GM21515 (cell line): ENCODE data around the gene SORBS2.

Source experiments
- ATAC-seq: cut with Tn5 transposase; IDR thresholded peaks from one replicate; pipeline ENCODE4 v1.9.1; 2021; ENCODE audit not compliant: unreplicated experiment

Gene SORBS2

DNA sequence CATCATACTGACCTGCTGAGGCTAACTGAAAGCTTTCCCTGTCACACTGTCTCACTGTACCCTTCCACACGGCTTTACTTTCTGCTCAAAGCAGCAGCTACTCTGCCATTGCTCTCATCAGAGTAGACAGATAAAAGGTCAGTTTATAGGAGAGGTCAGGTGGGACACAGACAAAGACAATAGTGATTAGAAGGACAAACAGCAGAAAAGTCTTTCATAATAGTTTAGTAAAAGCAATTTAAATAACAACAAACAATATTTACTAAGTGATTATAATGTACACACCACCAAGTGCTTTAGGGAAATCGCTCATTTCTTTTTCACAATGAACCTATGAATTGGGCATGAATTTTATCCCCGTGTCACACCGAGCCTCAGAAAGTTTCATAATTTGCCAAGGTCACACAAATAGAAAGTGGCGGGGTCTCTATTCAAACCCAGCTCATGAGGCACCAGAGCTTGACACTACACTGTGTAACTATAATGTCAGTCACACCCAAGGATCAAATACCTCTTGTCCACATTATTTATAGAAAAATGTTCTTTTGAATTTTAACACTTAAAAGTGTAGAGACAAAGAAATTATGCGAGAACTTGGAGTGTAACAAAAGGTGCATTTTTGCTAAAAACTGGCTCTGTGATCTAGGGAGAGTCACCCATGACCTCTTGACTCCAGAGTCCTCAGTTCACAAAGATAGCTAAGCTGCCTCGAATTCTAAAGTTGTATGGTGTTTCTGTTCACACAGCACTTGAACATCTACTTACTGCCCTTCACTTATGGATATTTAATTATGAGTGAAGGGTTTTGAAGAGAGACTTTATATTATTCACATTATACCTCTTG is 24.5 kb upstream of the SORBS2 start:
- no peak for ATAC-seq

DNA sequence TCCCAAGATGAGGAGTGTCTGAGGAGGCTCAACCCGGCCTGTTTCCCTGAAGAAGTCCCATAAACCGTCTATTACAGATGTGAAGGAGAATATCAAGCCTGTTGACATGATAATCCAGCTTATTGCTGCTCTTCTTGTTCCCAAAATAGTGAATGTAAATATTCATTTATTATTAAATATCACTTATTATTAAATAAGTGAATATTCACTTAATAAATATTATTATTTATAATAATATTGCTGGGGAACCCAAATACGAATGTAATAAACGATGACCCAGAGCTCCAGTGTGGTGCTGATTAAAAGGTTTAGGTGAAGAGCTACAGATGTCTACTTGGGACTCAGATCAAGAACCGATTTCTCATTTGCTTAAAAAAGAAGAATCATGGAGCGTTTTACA is 23.8 kb upstream of the SORBS2 start:
- ATAC-seq = no peak

GRCh38 chr4:185835336-185835735 is 23.3 kb upstream of the SORBS2 start:
- ATAC-seq = no peak

DNA sequence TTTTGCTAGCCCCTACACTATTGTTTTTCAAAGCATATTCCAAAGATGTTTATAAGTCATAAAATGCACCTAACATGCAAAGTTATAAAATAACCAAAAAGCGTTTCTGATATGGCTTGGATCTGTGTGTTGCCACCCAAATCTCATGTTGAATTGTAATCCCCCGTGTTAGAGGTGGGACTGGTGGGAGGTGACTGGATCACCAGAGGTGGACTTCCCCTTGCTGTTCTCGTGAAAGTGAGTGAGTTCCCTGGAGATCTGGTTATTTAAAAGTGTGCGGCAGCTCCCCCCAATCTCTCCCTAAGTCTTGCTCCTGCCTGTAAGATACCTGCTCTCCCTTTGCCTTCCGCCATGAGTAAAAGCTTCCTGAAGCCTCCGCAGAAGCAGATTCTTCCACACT is 22.8 kb upstream of the SORBS2 start:
- no peak for ATAC-seq

DNA sequence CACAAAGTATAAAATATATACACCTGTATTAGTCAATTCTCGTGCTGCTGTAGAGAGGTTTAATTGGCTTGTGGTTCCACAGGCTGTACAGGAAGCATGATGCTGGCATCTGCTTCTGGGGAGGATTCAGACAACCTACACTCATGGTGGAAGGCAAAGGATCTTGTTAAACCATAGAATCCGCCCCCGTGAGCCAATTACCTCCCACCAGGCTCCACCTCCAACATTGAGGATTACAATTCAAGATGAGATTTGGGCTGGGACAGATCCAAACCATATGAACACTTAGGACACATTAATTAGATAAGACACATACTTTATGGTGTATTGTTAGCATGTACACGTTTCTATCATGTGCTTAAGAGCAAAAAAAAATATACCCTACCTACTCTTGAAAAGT is 22.1 kb upstream of the SORBS2 start:
- ATAC-seq = no peak

GRCh38 chr4:185833055-185833598 is 21.1 kb upstream of the SORBS2 start:
- ATAC-seq = no peak

DNA sequence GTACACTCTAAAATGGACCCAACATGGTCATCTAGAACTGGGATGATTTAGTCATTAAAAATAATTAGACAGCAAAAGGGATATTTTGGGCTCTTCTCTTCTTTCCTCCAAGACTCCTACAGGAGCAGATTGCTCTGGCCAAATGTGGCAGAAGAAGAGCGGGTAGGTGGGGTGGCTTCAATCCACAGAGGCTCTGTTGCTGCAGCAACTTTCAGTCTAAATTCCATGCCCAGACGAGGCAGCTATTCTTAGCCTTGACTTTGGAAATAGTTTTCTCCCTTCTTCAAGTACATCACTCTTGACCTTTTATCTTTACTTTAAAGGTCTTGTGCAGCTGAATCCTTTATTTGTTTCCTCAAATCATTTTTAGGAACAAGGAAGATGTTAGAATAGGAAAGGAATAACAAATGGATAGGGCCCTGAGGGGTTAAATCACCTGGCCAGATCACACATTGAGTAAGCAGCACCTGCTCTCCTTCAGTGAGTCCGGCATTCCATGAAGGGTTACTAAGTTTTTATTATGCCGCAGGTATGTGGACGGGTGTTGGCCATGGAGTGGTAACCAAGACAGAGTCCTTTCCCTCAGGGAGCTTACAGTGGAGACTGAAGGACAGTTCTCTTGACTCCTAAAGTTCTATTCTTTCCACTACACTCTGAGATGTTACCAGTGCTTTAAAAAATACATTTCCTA is 19.3 kb upstream of the SORBS2 start:
- no peak for ATAC-seq

DNA sequence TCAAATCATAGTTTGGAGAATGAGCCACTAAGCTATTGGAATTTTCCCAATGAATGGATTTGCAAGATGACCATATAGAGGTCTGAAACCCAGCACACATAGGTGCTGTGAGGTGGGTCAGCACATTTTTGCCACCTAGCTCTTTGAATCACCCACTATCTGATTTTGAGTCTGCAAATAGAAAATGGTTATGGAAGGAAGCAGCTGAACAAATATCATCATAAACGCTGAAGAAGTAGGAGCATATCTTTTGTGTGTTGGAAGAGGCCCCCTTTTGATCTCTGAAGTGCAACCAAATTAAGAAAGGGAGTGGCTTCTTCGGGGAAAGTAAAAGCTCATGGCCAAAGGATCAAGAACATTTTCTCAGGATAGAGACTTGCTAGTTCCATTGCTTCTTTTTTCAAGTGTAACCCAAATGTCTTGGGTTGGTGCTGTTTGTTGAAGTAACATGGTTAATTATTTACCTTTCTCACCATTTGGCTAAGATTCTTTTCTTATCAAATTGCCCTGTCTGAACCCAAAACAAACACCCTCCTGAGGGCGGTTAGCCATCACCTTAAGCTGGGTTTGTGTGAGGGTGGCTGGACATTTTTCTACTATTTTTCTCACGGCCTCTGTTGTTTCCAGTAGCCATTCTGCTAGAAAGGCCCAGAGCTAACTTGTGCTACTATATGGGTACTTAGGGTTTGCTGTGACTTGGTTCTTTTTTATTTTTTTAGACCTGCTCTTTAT is 18.4 kb upstream of the SORBS2 start:
- ATAC-seq = no peak

GRCh38 chr4:185826381-185826780 is 14.4 kb upstream of the SORBS2 start:
- ATAC-seq = no peak

DNA sequence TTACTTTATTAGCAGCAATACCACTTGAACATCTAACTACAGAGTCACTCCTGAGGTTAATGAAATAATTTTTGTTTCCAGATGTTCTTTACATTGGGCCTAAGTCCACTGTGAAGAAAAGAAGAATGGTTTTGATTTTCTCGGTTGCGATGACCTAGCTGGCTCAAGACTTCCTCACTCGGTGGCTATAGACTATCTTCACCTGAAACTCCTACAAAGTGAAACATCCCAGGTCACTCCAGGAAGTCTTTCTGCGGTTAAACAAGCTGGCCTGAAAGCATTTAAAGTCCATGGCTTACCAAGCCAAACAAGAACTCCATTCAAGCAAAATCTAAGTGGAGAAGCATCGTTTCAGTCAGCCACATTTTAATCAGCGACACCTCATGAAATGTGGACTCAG is 13.7 kb upstream of the SORBS2 start:
- ATAC-seq = no peak

- no peak for ATAC-seq
Observed at GRCh38 chr4:185822791-185823190, 10.8 kb upstream of the SORBS2 start.

DNA sequence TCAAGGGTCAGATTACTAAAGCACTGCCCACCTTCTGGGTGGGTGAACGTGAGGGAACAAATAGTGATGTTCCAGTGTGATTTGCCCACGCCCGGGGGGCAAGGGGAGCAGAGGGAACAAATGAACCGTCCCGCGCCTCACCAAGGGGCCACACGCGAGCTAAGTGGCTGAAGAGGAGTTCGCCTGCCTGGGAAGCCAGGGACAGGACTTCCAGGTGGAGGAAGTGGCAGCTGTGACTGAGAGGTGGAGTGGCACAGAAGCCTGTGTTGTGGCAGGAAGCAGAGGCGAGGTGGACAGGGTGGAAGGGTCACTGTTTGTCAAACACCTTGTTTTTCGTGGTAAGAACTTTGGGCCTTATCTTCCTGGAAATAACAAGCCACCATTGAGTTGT is 9.0 kb upstream of the SORBS2 start:
- ATAC-seq = no peak

GRCh38 chr4:185820146-185821028 is 8.4 kb upstream of the SORBS2 start:
- no peak for ATAC-seq

GRCh38 chr4:185819144-185819543 is 7.2 kb upstream of the SORBS2 start:
- no peak for ATAC-seq

- no peak for ATAC-seq
Observed at GRCh38 chr4:185817403-185817818, 5.4 kb upstream of the SORBS2 start.

DNA sequence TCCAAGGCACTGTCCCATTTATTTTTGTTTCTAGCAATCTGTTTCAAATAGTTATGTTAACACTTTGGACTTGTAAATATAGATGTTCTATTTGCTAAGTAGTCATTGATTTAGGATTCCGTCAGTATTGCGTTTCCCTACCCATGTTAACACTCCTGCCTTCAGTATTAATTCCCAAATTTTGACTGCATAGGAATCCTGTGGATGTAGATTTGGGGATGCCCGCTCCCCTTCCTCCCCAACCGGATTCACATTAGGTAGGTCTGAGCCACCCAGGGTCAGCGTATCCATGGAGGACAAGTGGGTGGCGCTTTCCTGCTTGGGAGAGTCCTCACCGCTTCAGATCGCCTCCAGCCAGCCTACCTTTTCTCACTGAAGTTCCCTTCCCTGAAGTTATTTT is 1.1 kb upstream of the SORBS2 start:
- ATAC-seq = no peak

- ATAC-seq = no peak
Observed at GRCh38 chr4:185810746-185811508, 1.1 kb downstream of the SORBS2 start.

GRCh38 chr4:185809533-185810071 is 2.4 kb downstream of the SORBS2 start:
- no peak for ATAC-seq

- no peak for ATAC-seq
Observed at GRCh38 chr4:185809121-185809520, 2.9 kb downstream of the SORBS2 start.

GRCh38 chr4:185805979-185806378 is 6.0 kb downstream of the SORBS2 start:
- ATAC-seq = no peak
